ENCODE data around the gene SNAP47.

Gene SNAP47

GRCh38 chr1:227769047-227769935, 34.1 kb downstream of the SNAP47 start:
- DNase-seq (ENCODE audit: low read depth in 2 of 2) = no peak
- H3K4me3 ChIP-seq (replicated peaks in 1 of 2; ENCODE audit: low read depth in 2 of 2, low read length in 2 of 2) = no peak overlapping the region
- no peak for TF ChIP-seq CTCF (IDR thresholded peaks at IDR 0.05; ENCODE audit: low read depth, low read length)

GRCh38 chr1:227769936-227770494, 34.8 kb downstream of the SNAP47 start:
- no peak for TF ChIP-seq CTCF (IDR thresholded peaks at IDR 0.05; ENCODE audit: low read depth, low read length)
- H3K4me3 ChIP-seq (replicated peaks in 1 of 2; ENCODE audit: low read depth in 2 of 2, low read length in 2 of 2) = no peak overlapping the region
- no peak for DNase-seq (ENCODE audit: low read depth in 2 of 2)

- no peak for DNase-seq (ENCODE audit: low read depth in 2 of 2)
- no peak overlapping the region for H3K4me3 ChIP-seq (replicated peaks in 1 of 2; ENCODE audit: low read depth in 2 of 2, low read length in 2 of 2)
- TF ChIP-seq CTCF (IDR thresholded peaks at IDR 0.05; ENCODE audit: low read depth, low read length) = no peak
Observed at GRCh38 chr1:227770812-227771211, 35.6 kb downstream of the SNAP47 start.

- TF ChIP-seq CTCF (IDR thresholded peaks at IDR 0.05; ENCODE audit: low read depth, low read length) = no peak
- H3K4me3 ChIP-seq (replicated peaks in 1 of 2; ENCODE audit: low read depth in 2 of 2, low read length in 2 of 2) = no peak overlapping the region
- no peak for DNase-seq (ENCODE audit: low read depth in 2 of 2)
Observed at GRCh38 chr1:227771326-227771725, 36.1 kb downstream of the SNAP47 start.

GRCh38 chr1:227771771-227772170, 36.5 kb downstream of the SNAP47 start:
- no peak overlapping the region for H3K4me3 ChIP-seq (replicated peaks in 1 of 2; ENCODE audit: low read depth in 2 of 2, low read length in 2 of 2)
- no peak for DNase-seq (ENCODE audit: low read depth in 2 of 2)
- no peak for TF ChIP-seq CTCF (IDR thresholded peaks at IDR 0.05; ENCODE audit: low read depth, low read length)

- H3K4me3 ChIP-seq (replicated peaks in 1 of 2; ENCODE audit: low read depth in 2 of 2, low read length in 2 of 2) = no peak overlapping the region
- no peak for TF ChIP-seq CTCF (IDR thresholded peaks at IDR 0.05; ENCODE audit: low read depth, low read length)
- no peak for DNase-seq (ENCODE audit: low read depth in 2 of 2)
Observed at GRCh38 chr1:227773558-227773957, 38.3 kb downstream of the SNAP47 start.
